ENCODE measurements around the gene DSG2.

The DSG2 gene

DNA sequence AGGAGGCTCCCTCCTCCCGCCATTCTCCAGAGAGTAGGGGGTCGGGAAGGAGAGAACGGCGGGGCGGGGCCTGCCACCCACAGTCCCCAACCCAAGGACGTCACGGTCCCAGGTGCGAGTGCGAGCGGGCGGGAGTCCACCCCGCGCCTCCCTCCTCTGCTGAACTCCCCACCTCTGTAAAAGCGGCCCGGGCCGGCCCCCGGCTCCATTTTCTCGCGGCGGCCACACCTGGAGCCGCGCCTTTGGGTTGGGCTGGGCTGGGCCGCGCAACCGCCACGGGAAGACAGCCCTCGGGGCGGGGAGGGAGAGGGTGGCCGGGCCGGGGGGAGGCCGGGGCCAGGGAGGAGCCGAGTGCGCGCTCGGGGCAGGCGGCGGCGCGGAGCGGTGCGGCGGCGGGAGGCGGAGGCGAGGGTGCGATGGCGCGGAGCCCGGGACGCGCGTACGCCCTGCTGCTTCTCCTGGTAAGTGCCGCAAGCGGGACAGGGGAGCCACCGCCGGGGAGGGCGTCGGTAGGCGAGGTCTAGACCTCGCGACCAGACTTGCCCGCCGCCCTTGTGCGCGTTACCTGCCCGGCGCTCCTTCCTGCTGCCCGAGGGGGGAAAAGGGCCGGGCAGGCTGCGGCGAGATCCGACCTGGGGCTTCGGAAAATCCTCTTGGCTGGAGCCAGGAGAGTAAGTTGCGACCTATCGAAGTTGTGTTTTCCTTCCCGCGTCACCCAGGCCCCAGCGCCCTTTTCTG lies at the start of gene DSG2:
Gene DSG2 (plus strand): TSS at position 342 of the 738 bp plus-strand sequence. CDS start 75 bp downstream, at position 417.
- no peak within 1 kb of the TSS for H2AFZ ChIP-seq (ENCODE audit: low read depth, low read length)
- no peak within 1 kb of the TSS for H3K4me2 ChIP-seq (ENCODE audit: insufficient read depth, low read length)
- H4K20me1 ChIP-seq (ENCODE audit: insufficient read depth, low read length): no peaks in the 10 kb centered on the region
- H3K27me3 ChIP-seq (ENCODE audit: insufficient read depth, low read length, poor library complexity): peaks cover 4% of the 10 kb centered on the region
- H3K9me3 ChIP-seq (ENCODE audit: insufficient read depth, low read length, severe bottlenecking): no peaks in the 10 kb centered on the region
- TF ChIP-seq EZH2 (IDR thresholded peaks at IDR 0.05; ENCODE audit: borderline replicate concordance, low read depth, low read length, severe bottlenecking): no peak
- TF ChIP-seq, protein P1, sequence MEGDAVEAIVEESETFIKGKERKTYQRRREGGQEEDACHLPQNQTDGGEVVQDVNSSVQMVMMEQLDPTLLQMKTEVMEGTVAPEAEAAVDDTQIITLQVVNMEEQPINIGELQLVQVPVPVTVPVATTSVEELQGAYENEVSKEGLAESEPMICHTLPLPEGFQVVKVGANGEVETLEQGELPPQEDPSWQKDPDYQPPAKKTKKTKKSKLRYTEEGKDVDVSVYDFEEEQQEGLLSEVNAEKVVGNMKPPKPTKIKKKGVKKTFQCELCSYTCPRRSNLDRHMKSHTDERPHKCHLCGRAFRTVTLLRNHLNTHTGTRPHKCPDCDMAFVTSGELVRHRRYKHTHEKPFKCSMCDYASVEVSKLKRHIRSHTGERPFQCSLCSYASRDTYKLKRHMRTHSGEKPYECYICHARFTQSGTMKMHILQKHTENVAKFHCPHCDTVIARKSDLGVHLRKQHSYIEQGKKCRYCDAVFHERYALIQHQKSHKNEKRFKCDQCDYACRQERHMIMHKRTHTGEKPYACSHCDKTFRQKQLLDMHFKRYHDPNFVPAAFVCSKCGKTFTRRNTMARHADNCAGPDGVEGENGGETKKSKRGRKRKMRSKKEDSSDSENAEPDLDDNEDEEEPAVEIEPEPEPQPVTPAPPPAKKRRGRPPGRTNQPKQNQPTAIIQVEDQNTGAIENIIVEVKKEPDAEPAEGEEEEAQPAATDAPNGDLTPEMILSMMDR (IDR thresholded peaks at IDR 0.05; ENCODE audit: borderline replicate concordance, extremely low read depth, low read length, poor library complexity, severe bottlenecking): no peak
- no peaks in the 10 kb centered on the region for H3K36me3 ChIP-seq (ENCODE audit: insufficient read depth, low read length)
- no peak within 1 kb of the TSS for H3K4me3 ChIP-seq (ENCODE audit: low read depth in 1 of 2, low read length in 2 of 2)
- no peaks in the 10 kb centered on the region for H3K79me2 ChIP-seq (ENCODE audit: insufficient read depth, low read length)
- DNase-seq (no peak), ATAC-seq (ENCODE audit: insufficient read depth, low read depth) (no peak)
- no peaks in the 10 kb centered on the region for H3K4me1 ChIP-seq (ENCODE audit: insufficient read depth, low read length)
- no peak within 1 kb of the TSS for H3K27ac ChIP-seq (ENCODE audit: low read length)
- H3K9ac ChIP-seq (ENCODE audit: low read depth, low read length): no peak within 1 kb of the TSS

DNA sequence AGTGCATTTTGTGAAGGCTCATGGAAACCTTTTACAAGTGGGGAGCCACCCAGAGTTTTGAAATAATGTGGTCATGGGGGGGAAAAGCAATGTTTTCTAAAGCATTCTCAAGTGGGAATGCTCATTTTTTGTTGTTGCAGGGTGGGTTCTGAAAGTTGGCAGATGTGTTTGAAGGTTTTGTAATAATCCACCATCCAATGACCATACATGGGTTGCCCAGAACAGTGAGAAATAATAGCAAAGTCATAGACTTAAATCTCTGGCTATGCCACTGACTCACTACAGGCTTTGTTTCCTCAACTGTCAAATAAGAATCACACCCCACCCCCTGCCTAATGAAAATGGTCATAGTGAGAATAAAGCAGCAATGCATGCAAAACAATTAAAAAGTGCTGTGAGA lies 47.6 kb upstream of the DSG2 start:
- Histone ChIP-seq H3K4me2 (ENCODE audit: insufficient read depth, low read length) (no peak overlapping the region), H2AFZ (ENCODE audit: low read depth, low read length) (no peak overlapping the region), H3K27me3 (ENCODE audit: insufficient read depth, low read length, poor library complexity) (peaks cover 3% of the 10 kb centered on the region), H3K27ac (ENCODE audit: low read length) (no peak overlapping the region), H3K4me3 (ENCODE audit: low read depth in 1 of 2, low read length in 2 of 2) (no peak overlapping the region), H4K20me1 (ENCODE audit: insufficient read depth, low read length) (no peaks in the 10 kb centered on the region), H3K4me1 (ENCODE audit: insufficient read depth, low read length) (no peaks in the 10 kb centered on the region), H3K9me3 (ENCODE audit: insufficient read depth, low read length, severe bottlenecking) (no peaks in the 10 kb centered on the region), H3K36me3 (ENCODE audit: insufficient read depth, low read length) (no peaks in the 10 kb centered on the region), H3K9ac (ENCODE audit: low read depth, low read length) (no peak overlapping the region), H3K79me2 (ENCODE audit: insufficient read depth, low read length) (no peaks in the 10 kb centered on the region)
- no peak for TF ChIP-seq EZH2 (IDR thresholded peaks at IDR 0.05; ENCODE audit: borderline replicate concordance, low read depth, low read length, severe bottlenecking)
- TF ChIP-seq, protein P1 (IDR thresholded peaks at IDR 0.05; ENCODE audit: borderline replicate concordance, extremely low read depth, low read length, poor library complexity, severe bottlenecking): no peak
- DNase-seq (no peak), ATAC-seq (ENCODE audit: insufficient read depth, low read depth) (no peak)

DNA sequence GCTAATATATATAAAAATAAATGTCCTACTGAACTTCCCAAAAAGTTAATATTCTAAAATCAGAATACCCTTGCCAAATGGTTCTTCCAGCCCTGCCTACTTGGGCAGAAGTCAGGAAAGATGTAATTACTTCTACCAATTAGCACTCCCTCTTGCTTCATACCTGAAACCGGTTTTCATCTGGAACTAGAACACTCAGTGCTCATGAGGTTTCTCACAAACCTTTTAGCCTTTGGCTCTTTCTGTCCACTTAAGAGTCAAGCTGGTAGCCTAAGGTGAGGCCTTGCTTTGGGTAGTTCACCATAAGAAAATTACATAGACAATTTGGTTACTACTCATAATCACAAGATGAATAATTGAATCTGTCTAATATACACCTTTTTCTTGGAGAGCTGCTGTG lies 46.4 kb upstream of the DSG2 start:
- ATAC-seq (ENCODE audit: insufficient read depth, low read depth): no peak
- no peaks in the 10 kb centered on the region for H3K36me3 ChIP-seq (ENCODE audit: insufficient read depth, low read length)
- TF ChIP-seq, protein P1 (IDR thresholded peaks at IDR 0.05; ENCODE audit: borderline replicate concordance, extremely low read depth, low read length, poor library complexity, severe bottlenecking): no peak
- TF ChIP-seq EZH2 (IDR thresholded peaks at IDR 0.05; ENCODE audit: borderline replicate concordance, low read depth, low read length, severe bottlenecking): no peak
- no peak overlapping the region for H3K27ac ChIP-seq (ENCODE audit: low read length)
- no peak overlapping the region for H3K4me3 ChIP-seq (ENCODE audit: low read depth in 1 of 2, low read length in 2 of 2)
- no peaks in the 10 kb centered on the region for H3K79me2 ChIP-seq (ENCODE audit: insufficient read depth, low read length)
- peaks cover 3% of the 10 kb centered on the region for H3K27me3 ChIP-seq (ENCODE audit: insufficient read depth, low read length, poor library complexity)
- H4K20me1 ChIP-seq (ENCODE audit: insufficient read depth, low read length): no peaks in the 10 kb centered on the region
- no peak overlapping the region for H3K9ac ChIP-seq (ENCODE audit: low read depth, low read length)
- H3K4me1 ChIP-seq (ENCODE audit: insufficient read depth, low read length): no peaks in the 10 kb centered on the region
- H3K4me2 ChIP-seq (ENCODE audit: insufficient read depth, low read length): no peak overlapping the region
- no peaks in the 10 kb centered on the region for H3K9me3 ChIP-seq (ENCODE audit: insufficient read depth, low read length, severe bottlenecking)
- no peak for DNase-seq
- no peak overlapping the region for H2AFZ ChIP-seq (ENCODE audit: low read depth, low read length)
